GM19324 (cell line): ENCODE data around the gene QTRT2.
A peak's percentile ranks its signal among the peaks of the same experiment; 100 is the strongest.

ENCODE experiments used
- ATAC-seq: cut with Tn5 transposase; IDR thresholded peaks from one replicate; pipeline ENCODE4 v1.9.1; 2021; ENCODE audit warnings: mild to moderate bottlenecking, moderate library complexity; ENCODE audit not compliant: unreplicated experiment, low FRiP score

Gene QTRT2

GRCh38 chr3:114056130-114057010, at the start of gene QTRT2, which contains the start of gene CCDC191:
QTRT2 (plus strand) TSS chr3:114056737; CDS start chr3:114065258, 8,521 bp downstream.
CCDC191 (minus strand) TSS chr3:114056526; CDS start chr3:114056466, 60 bp downstream.
- peak; percentile 99 for ATAC-seq

GRCh38 chr3:114011059-114011797, 45.3 kb upstream of the QTRT2 start:
- ATAC-seq = no peak

DNA sequence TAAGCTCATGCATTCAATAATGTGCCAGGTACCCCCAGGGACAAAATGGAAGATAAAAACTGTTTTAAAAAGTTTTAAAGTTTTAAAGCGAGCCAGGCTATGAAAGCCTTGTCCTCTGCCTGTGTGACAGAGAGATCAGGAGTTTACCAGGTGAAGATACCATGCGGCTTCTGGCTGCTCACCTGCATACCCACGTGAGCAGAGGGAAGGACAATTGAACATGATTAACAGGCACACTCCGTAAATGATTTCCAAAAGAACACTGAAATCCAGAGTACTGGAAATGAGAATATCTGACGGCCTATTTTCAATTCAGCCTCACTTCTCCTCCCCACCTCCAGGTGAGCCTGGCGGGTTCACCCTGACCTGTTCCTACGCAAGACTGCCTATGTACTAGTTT, 42.3 kb upstream of the QTRT2 start:
- ATAC-seq = no peak

- no peak for ATAC-seq
These were observed 37.1 kb upstream of the QTRT2 start for GRCh38 chr3:114019486-114019885.

DNA sequence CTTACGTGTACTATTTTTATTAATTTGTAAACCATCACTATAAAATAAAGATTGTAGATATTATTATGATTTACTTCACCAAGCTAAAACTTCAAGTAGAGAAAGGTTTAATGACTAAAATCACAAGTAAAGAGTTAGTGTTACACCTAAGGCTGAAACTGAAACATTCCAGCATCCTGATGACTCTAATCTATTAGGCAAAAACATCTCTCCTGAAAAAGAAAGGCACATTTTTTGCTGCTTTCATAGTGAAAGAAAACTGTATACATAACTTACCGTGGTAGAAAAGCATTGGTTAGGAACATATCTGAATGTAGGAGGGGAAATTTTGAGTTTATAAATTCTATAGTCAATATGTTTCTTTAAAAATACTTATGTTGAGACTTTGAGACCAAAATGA, 35.6 kb upstream of the QTRT2 start:
- ATAC-seq = no peak

DNA sequence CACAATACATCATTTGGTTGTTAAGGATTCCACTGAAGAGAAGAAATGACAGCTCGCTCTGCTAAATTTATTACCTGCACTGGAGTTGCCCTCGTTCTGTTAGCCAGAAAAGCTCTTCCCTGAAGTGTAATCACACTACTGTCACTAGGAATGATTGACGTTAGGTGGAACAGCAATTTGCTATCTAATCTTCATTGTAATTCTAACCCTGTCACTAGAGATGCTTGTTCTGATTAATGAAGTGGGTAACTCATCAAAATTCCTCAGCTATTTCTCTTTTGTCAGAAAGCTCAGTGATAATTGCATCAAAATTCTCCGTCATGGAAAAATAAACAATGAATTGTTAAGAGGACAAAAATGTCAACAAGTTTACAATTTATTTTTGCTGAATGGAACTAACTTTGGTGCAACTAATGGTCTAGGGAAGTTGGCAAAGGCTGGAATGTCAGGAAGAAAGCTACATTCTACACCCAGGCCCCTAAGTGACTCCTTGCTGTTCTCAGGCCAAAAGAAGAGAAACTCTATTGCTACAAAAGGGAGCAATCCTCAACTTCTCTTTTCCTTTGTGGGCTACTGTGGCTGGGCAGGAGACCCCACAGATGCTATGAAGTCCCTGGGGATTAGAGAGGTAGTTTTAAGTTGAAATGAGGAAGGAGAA, 34.3 kb upstream of the QTRT2 start:
- ATAC-seq = no peak

- ATAC-seq = no peak
These were observed 31.1 kb upstream of the QTRT2 start for GRCh38 chr3:114025451-114025850.

DNA sequence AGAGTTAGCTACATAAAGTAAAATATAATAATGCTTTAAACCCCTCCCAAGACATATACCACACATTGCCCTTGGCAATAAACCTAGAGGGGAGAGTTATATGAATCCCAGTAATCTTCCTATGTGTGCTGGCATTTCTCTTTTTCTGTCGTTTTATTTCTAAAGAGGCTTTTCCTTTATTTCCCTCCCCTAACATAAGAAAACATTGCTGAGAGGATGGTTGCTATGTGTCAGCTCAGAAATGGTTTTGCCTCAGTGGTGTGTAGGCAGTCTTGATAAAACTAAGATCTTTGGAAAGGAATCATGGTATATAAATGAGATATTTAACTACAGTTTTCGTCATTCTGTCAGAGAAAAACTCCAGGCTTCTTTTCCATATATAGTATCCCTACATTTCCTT, 30.2 kb upstream of the QTRT2 start:
- no peak for ATAC-seq

GRCh38 chr3:114033721-114034120, 22.8 kb upstream of the QTRT2 start:
- ATAC-seq = no peak

DNA sequence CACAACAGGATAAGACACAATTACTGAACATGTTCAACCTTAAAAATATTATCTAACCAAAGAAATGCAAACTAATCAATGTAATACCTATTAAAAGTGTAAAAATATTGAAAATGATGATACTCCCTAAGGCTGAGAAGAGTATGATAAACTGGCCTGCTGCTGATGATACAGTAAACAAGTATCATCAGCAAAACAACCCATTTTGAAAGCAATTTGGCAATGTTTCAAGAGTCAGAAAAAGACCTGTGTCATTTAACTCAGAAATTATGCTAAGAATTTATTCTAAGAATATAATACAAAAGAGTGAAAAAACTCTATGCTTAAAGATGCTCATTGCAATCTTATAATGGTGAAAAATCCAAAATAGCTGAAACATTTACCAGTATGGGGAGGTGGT, 22.3 kb upstream of the QTRT2 start:
- no peak for ATAC-seq

DNA sequence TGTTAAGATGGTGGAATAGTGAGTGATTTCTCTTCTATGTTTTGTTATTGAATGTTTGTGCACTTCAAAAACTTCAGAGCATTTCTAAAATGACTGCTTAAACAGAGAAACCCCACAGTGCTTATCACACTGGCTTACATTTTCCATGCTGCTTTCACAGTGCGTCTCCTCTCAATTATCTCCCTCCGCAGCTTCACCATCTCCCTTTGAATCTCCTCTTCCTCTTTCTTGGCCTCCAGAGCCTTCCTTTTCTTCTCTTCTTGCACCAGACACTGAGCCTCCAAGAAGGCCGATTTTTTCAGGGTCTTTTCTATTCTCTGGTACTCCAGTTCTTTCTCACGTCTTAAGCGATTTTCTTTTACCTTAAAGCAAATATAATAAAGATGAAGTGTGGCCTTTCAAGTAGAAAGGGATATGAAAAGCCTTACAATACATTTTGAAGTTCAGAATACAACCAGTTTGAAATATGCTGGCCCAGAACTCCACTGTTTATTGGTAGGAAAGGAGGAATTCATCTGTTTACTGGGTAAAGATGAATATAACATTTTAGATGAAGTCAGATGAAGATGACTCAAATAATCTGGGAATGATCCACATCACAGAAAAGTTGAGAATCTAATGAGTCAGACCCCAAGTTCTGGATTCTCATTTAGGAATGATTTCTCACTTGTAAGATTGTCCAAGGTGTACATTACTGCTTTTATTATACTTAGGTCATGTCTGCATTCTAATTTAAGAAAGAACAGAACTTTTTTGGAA, 21.6 kb upstream of the QTRT2 start:
- ATAC-seq = no peak

DNA sequence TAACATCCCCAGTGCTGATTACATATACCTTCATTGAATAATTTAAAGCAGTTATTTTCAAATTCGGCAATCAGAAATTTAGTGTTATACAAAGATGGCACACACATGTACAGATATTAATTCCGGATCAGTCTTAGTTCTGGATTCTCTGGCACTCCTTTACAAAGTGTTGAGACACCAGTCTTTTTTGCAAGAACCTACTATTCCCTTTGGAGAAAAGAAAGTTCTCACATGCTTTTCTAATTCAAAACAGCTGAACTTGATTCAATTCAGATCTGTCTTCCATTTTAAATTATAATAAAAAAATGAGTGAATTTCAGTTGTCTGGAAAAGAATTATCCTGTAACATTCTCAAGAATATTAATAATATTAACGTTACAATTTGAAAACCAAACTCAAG, 20.6 kb upstream of the QTRT2 start:
- no peak for ATAC-seq

- no peak for ATAC-seq
These were observed 13.3 kb upstream of the QTRT2 start for GRCh38 chr3:114043205-114043604.

DNA sequence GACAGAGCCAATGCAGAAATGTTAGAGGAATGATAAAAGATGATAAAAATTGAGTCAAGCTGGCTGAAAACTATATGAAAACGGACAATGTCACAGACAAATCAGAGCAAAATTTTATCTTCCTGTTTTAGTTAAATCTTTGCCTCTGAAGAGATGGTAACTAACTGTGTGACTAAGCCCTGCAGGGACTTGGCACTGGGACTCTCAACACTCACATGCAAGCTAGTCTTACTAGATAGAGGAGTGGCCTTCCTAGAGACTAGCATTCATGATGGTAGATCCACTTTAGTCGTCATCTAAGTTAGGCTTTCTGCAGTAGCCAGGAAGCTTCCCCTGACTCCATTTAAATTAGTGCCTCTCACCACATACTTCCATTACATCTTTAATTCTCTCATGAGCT, 4.3 kb upstream of the QTRT2 start:
- ATAC-seq = no peak

DNA sequence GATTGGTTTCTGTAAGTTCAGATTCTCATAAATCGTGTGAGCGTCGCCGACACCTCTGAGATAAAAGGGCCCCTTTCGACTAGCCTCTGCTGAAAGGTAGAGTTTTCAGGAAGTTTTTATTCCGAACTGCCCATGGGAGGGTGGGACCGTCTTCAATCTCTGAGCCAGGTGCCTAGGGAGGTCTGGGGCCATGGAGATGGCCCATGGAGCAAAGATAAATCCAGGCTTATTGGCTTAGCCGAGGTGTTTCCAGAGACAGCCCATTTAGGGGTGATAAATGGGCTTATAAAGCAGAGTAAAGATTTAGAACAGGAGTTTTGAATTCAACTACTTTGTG, 442 bp downstream of the QTRT2 start:
- ATAC-seq = peak; percentile 6

- no peak for ATAC-seq
These were observed 2.1 kb downstream of the QTRT2 start for GRCh38 chr3:114058646-114059045.

DNA sequence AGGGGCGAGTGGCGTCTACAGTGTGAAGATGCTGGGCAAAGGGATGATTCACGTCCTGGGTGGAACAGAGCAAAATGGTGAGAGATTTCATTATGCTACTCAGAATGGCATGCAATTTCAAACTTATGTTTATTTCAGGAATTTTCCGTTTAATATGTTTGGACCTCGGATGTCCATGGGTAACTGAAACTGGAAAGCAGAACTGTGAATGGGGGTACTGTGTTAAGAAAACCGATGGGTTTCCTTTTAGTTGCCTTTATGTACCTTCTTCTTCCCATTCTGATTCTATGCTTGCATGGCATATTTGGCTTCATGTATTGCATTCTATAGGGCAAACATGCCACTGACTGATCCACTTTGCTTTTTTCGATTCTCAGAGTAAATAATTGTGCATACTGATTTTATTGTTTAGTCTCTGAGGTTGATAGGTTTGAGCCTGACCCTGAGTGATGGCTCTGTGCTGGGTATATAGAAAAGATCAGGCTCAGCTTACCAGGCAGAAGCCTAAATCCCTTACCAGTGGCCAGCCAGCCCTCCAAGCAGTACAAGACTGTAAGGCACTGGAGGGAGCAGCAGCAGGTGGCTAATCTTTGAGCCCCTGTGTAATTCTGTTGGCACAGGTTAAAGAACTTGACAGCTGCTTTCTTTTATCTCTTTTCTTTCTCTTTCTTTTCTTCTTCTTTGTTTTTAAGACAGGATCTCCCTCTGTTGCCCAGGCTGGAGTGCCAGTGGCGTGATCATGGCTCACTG, 4.5 kb downstream of the QTRT2 start:
- ATAC-seq = no peak

GRCh38 chr3:114067804-114068203, 11.3 kb downstream of the QTRT2 start:
- ATAC-seq = no peak

DNA sequence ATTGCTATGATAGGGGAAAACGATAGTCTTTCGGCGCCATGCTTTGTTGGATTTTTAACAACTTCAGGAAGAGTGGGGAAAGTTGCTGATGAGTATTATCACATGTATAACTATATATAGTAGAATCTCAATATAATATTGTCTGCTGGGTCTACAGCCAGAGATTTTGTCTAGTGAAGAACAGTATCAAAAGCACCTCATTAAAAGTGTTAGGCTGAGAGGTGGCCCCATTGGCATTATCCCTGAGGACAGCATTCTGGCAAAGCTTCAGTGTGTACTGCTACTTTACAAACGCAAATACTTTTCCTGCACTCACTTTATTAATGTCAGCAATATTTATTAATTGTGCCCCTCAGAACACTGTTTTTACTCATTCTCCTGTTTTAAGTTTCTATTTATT, 11.8 kb downstream of the QTRT2 start:
- no peak for ATAC-seq

DNA sequence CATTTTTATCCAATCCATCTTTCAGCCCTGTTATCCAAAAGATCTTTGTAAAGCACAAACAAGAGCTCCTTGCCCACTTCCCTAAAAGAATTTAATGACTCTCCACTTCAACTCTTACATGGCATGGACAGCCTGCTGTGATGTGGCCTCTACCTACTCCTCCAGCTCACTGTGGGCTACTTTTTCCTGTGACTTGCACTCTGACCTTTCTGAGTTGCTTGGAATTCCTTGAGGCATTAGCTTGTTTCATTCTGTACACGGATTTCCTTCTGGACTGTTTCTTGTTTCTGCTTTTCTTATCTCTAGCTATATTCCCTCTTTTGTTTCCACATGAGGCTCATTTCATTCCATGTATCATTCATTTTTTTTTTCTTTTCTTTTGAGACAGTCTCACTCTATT, 15.2 kb downstream of the QTRT2 start:
- ATAC-seq = no peak
